K562 (cell line): Measurements from ENCODE around the gene SLC27A6. TPM values are rescaled to one million over a fixed set of nuclear protein-coding genes. Genes with fewer than 3 reads are reported as not detected.

Experiments used
- CHD2 ChIP-seq: IDR thresholded peaks from 2 replicates; pipeline ENCODE4 v1.6.1; 2011; ENCODE audit warnings: low read depth, low read length
- E2F6 ChIP-seq, 2 experiments: IDR thresholded peaks; 2 replicates each; pipeline ENCODE4 v1.6.1; 2011; ENCODE audit warnings: borderline replicate concordance in 1 of 2, control low read depth in 1 of 2, low read depth in 1 of 2, low read length in 1 of 2, mild to moderate bottlenecking in 1 of 2, mixed read lengths in 1 of 2, moderate library complexity in 1 of 2; ENCODE audit not compliant: insufficient read depth in 1 of 2, insufficient read length in 1 of 2, poor library complexity in 1 of 2, severe bottlenecking in 1 of 2; ENCODE audit errors: extremely low read depth in 1 of 2
- ETV1 ChIP-seq: fragments of 450-650 bp; conservative IDR thresholded peaks from 2 replicates; pipeline ENCODE4 v1.6.1; 2016; ENCODE audit warnings: missing genetic modification characterization, control low read depth, low read depth, missing compliant biosample characterization
- L3MBTL2 ChIP-seq: fragments of 450-650 bp; IDR thresholded peaks from 2 replicates; pipeline ENCODE4 v1.6.1; 2016; ENCODE audit warnings: mild to moderate bottlenecking, moderate library complexity
- POLR2B ChIP-seq: fragments of 450-650 bp; IDR thresholded peaks from 2 replicates; pipeline ENCODE4 v1.6.1; 2018; ENCODE audit warnings: low read depth; ENCODE audit not compliant: partially characterized antibody
- SNIP1 ChIP-seq: fragments of 450-650 bp; IDR thresholded peaks from 2 replicates; pipeline ENCODE4 v1.7.1; 2017; ENCODE audit warnings: low read depth, mild to moderate bottlenecking
- TEAD4 ChIP-seq, 2 experiments: sonication (generic) in 1 of 2; formaldehyde crosslinking in 1 of 2; IDR thresholded peaks; 2 replicates each; pipeline versions ENCODE4 v1.6.1 to v1.8.0; 2012 to 2022; ENCODE audit warnings: borderline replicate concordance in 1 of 2, inconsistent platforms in 1 of 2, low read length in 1 of 2, mild to moderate bottlenecking in 1 of 2, missing genetic modification reagents in 1 of 2
- THRA ChIP-seq: fragments of 450-650 bp; IDR thresholded peaks from 2 replicates; pipeline ENCODE4 v1.6.1; 2017; ENCODE audit warnings: mild to moderate bottlenecking, moderate library complexity
- ZBTB7A ChIP-seq: IDR thresholded peaks from 2 replicates; pipeline ENCODE4 v1.6.1; 2011; ENCODE audit warnings: low read depth, mild to moderate bottlenecking, low read length, moderate library complexity, borderline replicate concordance; ENCODE audit not compliant: control insufficient read depth
- polyA plus RNA-seq, 8 experiments: library from polyadenylated mRNA; depleted of rRNA in 4 of 8; stranded (reverse) in 5 of 8; unstranded in 3 of 8; fragments of >200 nt; fragmentation: Nextera tagmentation in 2 of 8; fragmentation: Illumina TruSeq in 1 of 8; extraction: Ambion mirVana in 2 of 8; extraction: Trizol in 1 of 8; gene quantifications; 2 replicates each; pipeline versions ENCODE4 v1.2.1 to v1.2.3, GENCODE V29; 2011 to 2014; ENCODE audit warnings: inconsistent platforms in 1 of 8, missing spikeins in 1 of 8
- total RNA-seq, 7 experiments: library from RNA; depleted of rRNA in 6 of 7; stranded (reverse); fragments of >200 nt in 6 of 7; fragmentation: Illumina TruSeq in 2 of 7; extraction: Trizol in 2 of 7; gene quantifications; 2 replicates each; pipeline versions ENCODE4 v1.2.1 to v1.2.3, GENCODE V29; 2011 to 2021; ENCODE audit warnings: low replicate concordance in 1 of 7
- TF ChIP-seq, protein P1 (sequence below): fragments of 450-650 bp; IDR thresholded peaks from 2 replicates; pipeline ENCODE4 v1.6.1; 2016; ENCODE audit warnings: mild to moderate bottlenecking, moderate library complexity

Gene SLC27A6
- total and polyA plus RNA-seq, 9 of the 15 experiments (the other 6 are each of a cell fraction or from before 2014, with no cell fraction given) = 0.56 to 1.9 (median 1.2) TPM

DNA sequence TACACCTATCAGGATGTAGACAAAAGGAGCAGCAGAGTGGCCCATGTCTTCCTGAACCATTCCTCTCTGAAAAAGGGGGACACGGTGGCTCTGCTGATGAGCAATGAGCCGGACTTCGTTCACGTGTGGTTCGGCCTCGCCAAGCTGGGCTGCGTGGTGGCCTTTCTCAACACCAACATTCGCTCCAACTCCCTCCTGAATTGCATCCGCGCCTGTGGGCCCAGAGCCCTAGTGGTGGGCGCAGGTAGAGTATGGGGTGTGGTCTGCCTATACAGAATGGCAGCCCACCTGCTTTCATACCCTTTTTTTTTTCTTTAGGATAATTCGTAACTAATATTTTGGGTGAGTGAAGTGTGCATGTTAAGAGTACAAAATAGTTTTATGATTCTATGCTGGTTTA is 1.1 kb downstream of the SLC27A6 start (continued):
- TF ChIP-seq, protein P1, sequence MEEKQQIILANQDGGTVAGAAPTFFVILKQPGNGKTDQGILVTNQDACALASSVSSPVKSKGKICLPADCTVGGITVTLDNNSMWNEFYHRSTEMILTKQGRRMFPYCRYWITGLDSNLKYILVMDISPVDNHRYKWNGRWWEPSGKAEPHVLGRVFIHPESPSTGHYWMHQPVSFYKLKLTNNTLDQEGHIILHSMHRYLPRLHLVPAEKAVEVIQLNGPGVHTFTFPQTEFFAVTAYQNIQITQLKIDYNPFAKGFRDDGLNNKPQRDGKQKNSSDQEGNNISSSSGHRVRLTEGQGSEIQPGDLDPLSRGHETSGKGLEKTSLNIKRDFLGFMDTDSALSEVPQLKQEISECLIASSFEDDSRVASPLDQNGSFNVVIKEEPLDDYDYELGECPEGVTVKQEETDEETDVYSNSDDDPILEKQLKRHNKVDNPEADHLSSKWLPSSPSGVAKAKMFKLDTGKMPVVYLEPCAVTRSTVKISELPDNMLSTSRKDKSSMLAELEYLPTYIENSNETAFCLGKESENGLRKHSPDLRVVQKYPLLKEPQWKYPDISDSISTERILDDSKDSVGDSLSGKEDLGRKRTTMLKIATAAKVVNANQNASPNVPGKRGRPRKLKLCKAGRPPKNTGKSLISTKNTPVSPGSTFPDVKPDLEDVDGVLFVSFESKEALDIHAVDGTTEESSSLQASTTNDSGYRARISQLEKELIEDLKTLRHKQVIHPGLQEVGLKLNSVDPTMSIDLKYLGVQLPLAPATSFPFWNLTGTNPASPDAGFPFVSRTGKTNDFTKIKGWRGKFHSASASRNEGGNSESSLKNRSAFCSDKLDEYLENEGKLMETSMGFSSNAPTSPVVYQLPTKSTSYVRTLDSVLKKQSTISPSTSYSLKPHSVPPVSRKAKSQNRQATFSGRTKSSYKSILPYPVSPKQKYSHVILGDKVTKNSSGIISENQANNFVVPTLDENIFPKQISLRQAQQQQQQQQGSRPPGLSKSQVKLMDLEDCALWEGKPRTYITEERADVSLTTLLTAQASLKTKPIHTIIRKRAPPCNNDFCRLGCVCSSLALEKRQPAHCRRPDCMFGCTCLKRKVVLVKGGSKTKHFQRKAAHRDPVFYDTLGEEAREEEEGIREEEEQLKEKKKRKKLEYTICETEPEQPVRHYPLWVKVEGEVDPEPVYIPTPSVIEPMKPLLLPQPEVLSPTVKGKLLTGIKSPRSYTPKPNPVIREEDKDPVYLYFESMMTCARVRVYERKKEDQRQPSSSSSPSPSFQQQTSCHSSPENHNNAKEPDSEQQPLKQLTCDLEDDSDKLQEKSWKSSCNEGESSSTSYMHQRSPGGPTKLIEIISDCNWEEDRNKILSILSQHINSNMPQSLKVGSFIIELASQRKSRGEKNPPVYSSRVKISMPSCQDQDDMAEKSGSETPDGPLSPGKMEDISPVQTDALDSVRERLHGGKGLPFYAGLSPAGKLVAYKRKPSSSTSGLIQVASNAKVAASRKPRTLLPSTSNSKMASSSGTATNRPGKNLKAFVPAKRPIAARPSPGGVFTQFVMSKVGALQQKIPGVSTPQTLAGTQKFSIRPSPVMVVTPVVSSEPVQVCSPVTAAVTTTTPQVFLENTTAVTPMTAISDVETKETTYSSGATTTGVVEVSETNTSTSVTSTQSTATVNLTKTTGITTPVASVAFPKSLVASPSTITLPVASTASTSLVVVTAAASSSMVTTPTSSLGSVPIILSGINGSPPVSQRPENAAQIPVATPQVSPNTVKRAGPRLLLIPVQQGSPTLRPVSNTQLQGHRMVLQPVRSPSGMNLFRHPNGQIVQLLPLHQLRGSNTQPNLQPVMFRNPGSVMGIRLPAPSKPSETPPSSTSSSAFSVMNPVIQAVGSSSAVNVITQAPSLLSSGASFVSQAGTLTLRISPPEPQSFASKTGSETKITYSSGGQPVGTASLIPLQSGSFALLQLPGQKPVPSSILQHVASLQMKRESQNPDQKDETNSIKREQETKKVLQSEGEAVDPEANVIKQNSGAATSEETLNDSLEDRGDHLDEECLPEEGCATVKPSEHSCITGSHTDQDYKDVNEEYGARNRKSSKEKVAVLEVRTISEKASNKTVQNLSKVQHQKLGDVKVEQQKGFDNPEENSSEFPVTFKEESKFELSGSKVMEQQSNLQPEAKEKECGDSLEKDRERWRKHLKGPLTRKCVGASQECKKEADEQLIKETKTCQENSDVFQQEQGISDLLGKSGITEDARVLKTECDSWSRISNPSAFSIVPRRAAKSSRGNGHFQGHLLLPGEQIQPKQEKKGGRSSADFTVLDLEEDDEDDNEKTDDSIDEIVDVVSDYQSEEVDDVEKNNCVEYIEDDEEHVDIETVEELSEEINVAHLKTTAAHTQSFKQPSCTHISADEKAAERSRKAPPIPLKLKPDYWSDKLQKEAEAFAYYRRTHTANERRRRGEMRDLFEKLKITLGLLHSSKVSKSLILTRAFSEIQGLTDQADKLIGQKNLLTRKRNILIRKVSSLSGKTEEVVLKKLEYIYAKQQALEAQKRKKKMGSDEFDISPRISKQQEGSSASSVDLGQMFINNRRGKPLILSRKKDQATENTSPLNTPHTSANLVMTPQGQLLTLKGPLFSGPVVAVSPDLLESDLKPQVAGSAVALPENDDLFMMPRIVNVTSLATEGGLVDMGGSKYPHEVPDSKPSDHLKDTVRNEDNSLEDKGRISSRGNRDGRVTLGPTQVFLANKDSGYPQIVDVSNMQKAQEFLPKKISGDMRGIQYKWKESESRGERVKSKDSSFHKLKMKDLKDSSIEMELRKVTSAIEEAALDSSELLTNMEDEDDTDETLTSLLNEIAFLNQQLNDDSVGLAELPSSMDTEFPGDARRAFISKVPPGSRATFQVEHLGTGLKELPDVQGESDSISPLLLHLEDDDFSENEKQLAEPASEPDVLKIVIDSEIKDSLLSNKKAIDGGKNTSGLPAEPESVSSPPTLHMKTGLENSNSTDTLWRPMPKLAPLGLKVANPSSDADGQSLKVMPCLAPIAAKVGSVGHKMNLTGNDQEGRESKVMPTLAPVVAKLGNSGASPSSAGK = peak; percentile 26; the same call in 1 of the 2 replicates
- TF ChIP-seq CHD2 = no peak
- TF ChIP-seq L3MBTL2 = peak; percentile 38; the same call in 1 of the 2 replicates
- TF ChIP-seq ETV1 (tag) = no peak
- peak in 1 of 2 experiments; percentile 40 for TF ChIP-seq E2F6 (IDR thresholded peaks at IDR 0.05; ENCODE audit: borderline replicate concordance in 1 of 2, extremely low read depth in 1 of 2, insufficient read depth in 1 of 2, insufficient read length in 1 of 2, low read depth in 1 of 2, low read length in 1 of 2, poor library complexity in 1 of 2, severe bottlenecking in 1 of 2)
- TF ChIP-seq TEAD4 (IDR thresholded peaks at IDR 0.05; ENCODE audit: low read length) = no peak
- TF ChIP-seq TEAD4 (CRISPR knock-in tag; IDR thresholded peaks at IDR 0.05; ENCODE audit: borderline replicate concordance) = no peak
- TF ChIP-seq POLR2B = no peak
- TF ChIP-seq ZBTB7A = no peak
- no peak for TF ChIP-seq SNIP1
- no peak for TF ChIP-seq THRA
